Neutrophil (primary cell): Measurements from ENCODE around the gene KCNQ1.

Experiments used
- H3K27ac ChIP-seq: fragments of 200-600 bp; sonication (generic); 2 replicates; pipeline ENCODE4 v1.5.1; 2016; ENCODE audit warnings: mild to moderate bottlenecking, moderate library complexity
- H3K27me3 ChIP-seq: fragments of 200-600 bp; sonication (generic); 2 replicates; pipeline ENCODE4 v1.6.0; 2016; ENCODE audit warnings: mild to moderate bottlenecking
- H3K36me3 ChIP-seq: fragments of 200-600 bp; sonication (generic); 2 replicates; pipeline ENCODE4 v1.5.1; 2017
- H3K4me1 ChIP-seq, 2 experiments: fragments of 200-600 bp in 1 of 2; sonication (generic) in 1 of 2; 1 replicate in 1 of 2; 2 replicates in 1 of 2; pipeline versions ENCODE4 v1.5.1 to v1.6.1; 2013 to 2016; ENCODE audit warnings: low read depth in 1 of 2, low read length in 1 of 2, mild to moderate bottlenecking in 1 of 2, moderate library complexity in 1 of 2; ENCODE audit not compliant: control insufficient read depth in 1 of 2, insufficient read depth in 1 of 2
- H3K4me3 ChIP-seq, 2 experiments: fragments of 200-600 bp in 1 of 2; sonication (generic) in 1 of 2; 1 replicate in 1 of 2; 2 replicates in 1 of 2; pipeline ENCODE4 v1.5.1; 2013 to 2016; ENCODE audit warnings: low read depth in 1 of 2, low read length in 1 of 2, mild to moderate bottlenecking in 1 of 2, moderate library complexity in 1 of 2
- H3K9me3 ChIP-seq: fragments of 200-600 bp; sonication (generic); 2 replicates; pipeline ENCODE4 v1.5.1; 2016
- CTCF ChIP-seq: fragments of 200-600 bp; sonication (generic); IDR thresholded peaks from 2 replicates; pipeline ENCODE4 v1.5.1; 2016; ENCODE audit warnings: antibody characterized with exemption

Gene KCNQ1

DNA sequence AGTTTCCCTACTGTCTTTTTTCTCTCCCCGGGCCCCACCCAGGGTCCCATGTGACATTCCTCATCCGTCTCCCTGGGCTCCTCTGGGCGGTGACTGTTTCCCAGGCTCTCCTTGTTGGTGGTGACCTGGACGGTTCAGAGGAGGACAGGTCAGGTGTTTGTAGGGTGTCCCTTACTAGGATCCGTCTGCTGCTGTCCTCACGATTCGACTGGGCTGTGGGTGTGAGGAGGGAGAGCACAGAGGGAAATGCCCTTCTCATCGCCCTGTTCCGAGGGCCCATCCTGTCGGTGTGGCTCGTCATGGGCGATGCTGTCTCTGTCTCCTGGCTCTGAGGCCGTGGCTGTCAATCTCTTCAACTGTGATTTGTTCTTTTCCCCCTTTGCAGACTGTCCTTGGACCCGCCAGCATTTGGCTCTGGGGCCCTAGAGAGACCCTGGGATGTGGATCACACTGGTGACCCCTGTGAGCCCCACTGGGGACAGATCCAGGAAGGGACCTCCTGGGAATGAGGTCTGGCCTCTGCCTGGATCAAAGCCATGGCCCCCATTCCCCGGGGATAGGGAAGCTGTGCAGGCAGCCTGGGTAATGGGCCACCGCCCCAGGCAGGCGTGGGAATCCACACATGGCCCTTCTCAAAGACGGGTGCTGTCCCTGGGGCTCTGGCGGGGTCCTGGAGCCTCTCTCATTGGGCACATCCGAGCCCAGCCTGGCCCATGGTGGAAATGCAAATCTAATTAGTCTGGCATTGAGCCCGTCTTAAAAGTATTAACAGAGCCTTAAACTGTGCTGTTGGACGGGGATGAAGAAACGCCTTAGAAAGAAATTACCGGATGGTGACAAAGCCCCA lies 301.8 kb downstream of the KCNQ1 start:
- Histone ChIP-seq H3K27ac (no peak overlapping the region), H3K4me1 (no peaks in the 10 kb centered on the region), H3K36me3 (no peaks in the 10 kb centered on the region), H3K9me3 (no peaks in the 10 kb centered on the region), H3K27me3 (no peaks in the 10 kb centered on the region), H3K4me3 (no peak overlapping the region)
- TF ChIP-seq CTCF: no peak

GRCh38 chr11:2747248-2748027 lies 302.6 kb downstream of the KCNQ1 start:
- Histone ChIP-seq H3K4me1 (no peaks in the 10 kb centered on the region), H3K36me3 (no peaks in the 10 kb centered on the region), H3K9me3 (no peaks in the 10 kb centered on the region), H3K27ac (no peak overlapping the region), H3K27me3 (no peaks in the 10 kb centered on the region), H3K4me3 (no peak overlapping the region)
- TF ChIP-seq CTCF: no peak

GRCh38 chr11:2748061-2748813 lies 303.4 kb downstream of the KCNQ1 start:
- Histone ChIP-seq H3K36me3 (no peaks in the 10 kb centered on the region), H3K4me1 (no peaks in the 10 kb centered on the region), H3K9me3 (no peaks in the 10 kb centered on the region), H3K27me3 (no peaks in the 10 kb centered on the region), H3K27ac (no peak overlapping the region), H3K4me3 (no peak overlapping the region)
- TF ChIP-seq CTCF: no peak

- Histone ChIP-seq H3K27me3 (no peaks in the 10 kb centered on the region), H3K4me3 (no peak overlapping the region), H3K4me1 (no peaks in the 10 kb centered on the region), H3K27ac (no peak overlapping the region), H3K9me3 (no peaks in the 10 kb centered on the region), H3K36me3 (no peaks in the 10 kb centered on the region)
- no peak for TF ChIP-seq CTCF
Measured at GRCh38 chr11:2748814-2749554, 304.2 kb downstream of the KCNQ1 start.

- Histone ChIP-seq H3K9me3 (no peaks in the 10 kb centered on the region), H3K36me3 (no peaks in the 10 kb centered on the region), H3K27ac (no peak overlapping the region), H3K4me1 (no peaks in the 10 kb centered on the region), H3K4me3 (no peak overlapping the region), H3K27me3 (no peaks in the 10 kb centered on the region)
- no peak for TF ChIP-seq CTCF
Measured at GRCh38 chr11:2750101-2750681, 305.4 kb downstream of the KCNQ1 start.
